RWPE2 (cell line): ENCODE results near the gene PLD5.
"Not testable (repeated sequence)": the region's sequence is repeated elsewhere in the genome, so short reads cannot be mapped to it uniquely, and the experiment has no call there.

Experiments used
- ATAC-seq: fragments of 200-7000 bp; cut with Tn5 transposase; 3 replicates; pipeline ENCODE4 v1.9.1; 2021; ENCODE audit warnings: low read depth
- DNase-seq: peaks from one replicate; pipeline ENCODE4 v3.0.0-alpha.2; 2020; ENCODE audit warnings: low spot score
- H3K27ac ChIP-seq: fragments of 450-650 bp; 2 replicates; pipeline ENCODE4 v1.5.1; 2017; ENCODE audit warnings: mild to moderate bottlenecking; ENCODE audit not compliant: poor library complexity, severe bottlenecking
- H3K27me3 ChIP-seq: fragments of 250-450 bp; sonication (Bioruptor Pico); 2 replicates; pipeline ENCODE4 v1.5.1; 2021; ENCODE audit warnings: mild to moderate bottlenecking, moderate library complexity; ENCODE audit not compliant: insufficient read depth, poor library complexity, severe bottlenecking
- H3K36me3 ChIP-seq: fragments of 250-450 bp; sonication (Bioruptor Pico); 2 replicates; pipeline ENCODE4 v1.5.1; 2020; ENCODE audit warnings: low read depth, mild to moderate bottlenecking, moderate library complexity
- H3K4me1 ChIP-seq: fragments of 250-450 bp; sonication (Bioruptor Pico); 2 replicates; pipeline ENCODE4 v1.5.1; 2021; ENCODE audit warnings: mild to moderate bottlenecking, moderate library complexity; ENCODE audit not compliant: insufficient read depth, poor library complexity, severe bottlenecking
- H3K4me3 ChIP-seq: fragments of 250-450 bp; sonication (Bioruptor Pico); 2 replicates; pipeline ENCODE4 v1.5.1; 2021; ENCODE audit warnings: mild to moderate bottlenecking, moderate library complexity; ENCODE audit not compliant: severe bottlenecking
- H3K9me3 ChIP-seq: fragments of 250-450 bp; sonication (Bioruptor Pico); 2 replicates; pipeline ENCODE4 v1.5.1; 2021; ENCODE audit warnings: mild to moderate bottlenecking, moderate library complexity; ENCODE audit not compliant: severe bottlenecking
- TF ChIP-seq, protein P1 (sequence below): fragments of 450-650 bp; IDR thresholded peaks from one replicate; pipeline ENCODE4 v1.5.1; 2017; ENCODE audit warnings: mild to moderate bottlenecking, moderate library complexity; ENCODE audit not compliant: poor library complexity, severe bottlenecking

PLD5 gene

DNA sequence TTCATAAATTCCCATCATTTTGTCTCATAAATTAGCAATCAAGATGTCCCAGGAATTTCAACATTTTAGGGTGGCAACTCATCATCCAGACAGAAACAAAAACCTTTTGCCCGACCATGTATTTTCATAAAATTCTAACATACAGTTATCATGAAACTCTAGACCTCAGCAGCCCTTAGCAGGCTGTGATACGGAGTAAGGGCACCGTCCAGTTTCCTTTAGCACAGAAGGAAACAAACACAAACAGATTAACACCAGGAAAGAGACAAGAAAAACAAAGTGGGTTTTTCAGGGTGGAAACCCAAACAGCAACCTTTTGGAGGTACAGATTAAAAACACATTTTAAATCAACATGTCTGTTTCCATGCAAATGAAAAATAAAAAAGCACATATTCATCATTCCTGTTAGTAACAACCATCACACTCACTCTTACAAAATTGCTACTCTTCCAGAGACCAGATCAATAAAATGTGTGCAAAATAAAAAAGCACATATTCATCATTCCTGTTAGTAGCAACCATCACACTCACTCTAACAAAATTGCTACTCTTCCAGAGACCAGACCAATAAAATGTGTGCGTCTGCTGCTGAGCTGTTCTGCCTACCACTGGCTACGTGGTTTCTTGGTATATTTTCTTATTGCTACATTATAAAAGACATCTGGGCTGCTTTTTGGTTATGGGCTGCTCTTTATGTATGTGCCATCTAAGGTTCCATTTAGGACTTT lies 241.6 kb downstream of the PLD5 start:
- not testable (repeated sequence) for H3K27me3 ChIP-seq, H3K4me1 ChIP-seq

DNA sequence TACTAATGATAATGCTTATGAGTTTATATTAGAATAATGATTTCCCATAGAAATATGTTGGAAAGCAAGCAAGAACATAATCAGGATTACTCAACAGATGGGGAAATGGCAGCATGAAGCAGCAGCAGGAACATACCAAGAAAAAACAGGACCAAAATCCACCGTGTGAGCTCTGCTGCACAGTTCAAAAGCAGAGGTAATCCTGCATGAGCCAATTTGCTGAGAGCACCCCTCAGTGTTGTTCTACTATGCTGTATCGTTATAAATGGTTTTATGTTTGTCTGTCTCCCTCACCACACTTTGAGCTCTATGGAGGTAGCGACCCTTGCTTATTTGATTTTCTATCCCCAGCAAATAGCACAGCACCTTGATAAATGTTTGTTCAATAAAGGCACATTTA lies 246.1 kb downstream of the PLD5 start:
- H3K27me3 ChIP-seq, ATAC-seq, H3K4me1 ChIP-seq, H3K9me3 ChIP-seq, H3K27ac ChIP-seq, DNase-seq, H3K36me3 ChIP-seq, H3K4me3 ChIP-seq: not testable (repeated sequence)

More for the DNA sequence above, 241.6 kb downstream of the PLD5 start:
- not testable (repeated sequence) for ATAC-seq, H3K36me3 ChIP-seq, H3K9me3 ChIP-seq, H3K27ac ChIP-seq, H3K4me3 ChIP-seq, DNase-seq

DNA sequence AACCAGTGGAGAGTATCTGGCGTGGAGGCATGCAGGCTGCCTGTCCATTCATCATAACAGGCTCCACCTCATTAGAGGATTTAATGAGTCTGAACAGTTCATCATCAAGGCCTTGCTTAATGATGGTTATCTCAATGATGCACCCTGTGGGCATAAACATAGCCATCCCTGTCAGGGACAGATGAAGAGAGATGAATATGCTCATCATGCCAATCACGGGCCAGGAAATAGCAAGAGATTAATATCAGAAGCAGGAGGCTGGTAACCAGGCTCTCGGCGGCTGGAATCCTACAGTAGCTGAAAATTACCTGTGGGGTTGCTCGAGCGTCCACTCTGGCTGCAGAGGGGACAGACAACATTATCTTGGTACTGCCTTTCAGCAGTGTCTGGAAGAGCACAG lies 247.7 kb downstream of the PLD5 start:
- not testable (repeated sequence) for H3K9me3 ChIP-seq, H3K27ac ChIP-seq, H3K27me3 ChIP-seq, ATAC-seq, H3K4me1 ChIP-seq, H3K4me3 ChIP-seq, DNase-seq, H3K36me3 ChIP-seq

DNA sequence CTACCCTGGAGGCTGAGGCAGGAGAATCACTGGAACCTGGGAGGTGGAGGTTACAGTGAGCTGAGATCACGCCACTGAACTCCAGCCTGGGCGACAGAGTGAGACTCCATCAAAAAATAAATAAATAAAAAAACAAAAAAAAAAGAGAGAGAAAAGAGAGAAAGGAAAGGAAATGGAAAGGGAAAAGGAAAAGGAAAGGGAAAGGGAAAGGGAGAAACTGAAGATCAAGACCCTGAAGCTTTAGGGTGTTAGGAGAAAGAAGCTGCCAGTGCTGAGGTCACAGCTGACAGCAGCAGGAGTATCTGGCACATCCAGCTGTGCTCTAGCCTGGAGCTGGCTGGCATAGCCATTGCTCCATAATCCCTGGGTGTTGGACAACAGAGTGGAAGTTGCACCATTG lies 257.5 kb downstream of the PLD5 start:
- H3K27ac ChIP-seq, H3K36me3 ChIP-seq, DNase-seq, H3K4me3 ChIP-seq, ATAC-seq, H3K27me3 ChIP-seq, H3K4me1 ChIP-seq, H3K9me3 ChIP-seq: not testable (repeated sequence)

DNA sequence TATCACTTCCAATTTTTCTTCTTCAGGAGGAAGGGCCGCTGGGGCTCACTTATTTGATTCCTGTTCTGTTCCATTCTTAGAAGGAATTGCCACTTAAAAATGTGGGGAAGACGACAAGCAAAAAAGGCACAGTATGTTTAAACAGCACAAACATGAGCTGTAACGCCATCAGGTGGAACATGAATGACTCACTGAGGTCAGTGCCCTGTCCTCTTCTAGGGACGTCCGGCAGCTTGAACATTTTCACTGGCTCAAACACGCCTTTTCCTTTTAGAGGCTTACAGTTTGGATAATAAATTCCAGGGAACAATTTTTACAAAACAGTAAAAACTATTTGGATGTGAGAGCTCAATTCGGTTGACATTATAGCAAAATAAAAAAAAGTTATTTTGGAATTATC lies 260.1 kb downstream of the PLD5 start:
- H3K27ac ChIP-seq, H3K36me3 ChIP-seq, H3K4me3 ChIP-seq, H3K27me3 ChIP-seq, ATAC-seq, DNase-seq, H3K4me1 ChIP-seq, H3K9me3 ChIP-seq: not testable (repeated sequence)

DNA sequence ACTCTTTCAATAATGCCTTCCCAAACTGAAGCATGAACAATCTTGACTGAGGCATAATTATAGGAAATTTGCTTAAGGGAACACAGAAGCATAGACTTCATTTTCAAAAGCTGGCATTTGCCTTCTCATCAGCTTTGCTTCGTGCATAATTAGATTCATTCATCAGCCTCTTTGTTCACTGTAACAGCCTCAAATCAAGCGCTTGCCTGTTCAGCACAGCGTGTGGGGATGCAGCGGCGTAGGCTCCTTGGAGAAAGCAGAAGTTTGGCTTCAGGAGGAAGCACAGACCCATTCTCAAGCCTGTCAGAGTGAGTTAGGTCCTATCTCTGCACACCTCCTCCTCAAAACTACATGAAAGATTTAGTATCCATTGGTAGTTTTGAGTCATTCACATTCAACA lies 279.2 kb downstream of the PLD5 start:
- no peak for ATAC-seq
- no peak overlapping the region for H3K4me3 ChIP-seq
- TF ChIP-seq, protein P1, sequence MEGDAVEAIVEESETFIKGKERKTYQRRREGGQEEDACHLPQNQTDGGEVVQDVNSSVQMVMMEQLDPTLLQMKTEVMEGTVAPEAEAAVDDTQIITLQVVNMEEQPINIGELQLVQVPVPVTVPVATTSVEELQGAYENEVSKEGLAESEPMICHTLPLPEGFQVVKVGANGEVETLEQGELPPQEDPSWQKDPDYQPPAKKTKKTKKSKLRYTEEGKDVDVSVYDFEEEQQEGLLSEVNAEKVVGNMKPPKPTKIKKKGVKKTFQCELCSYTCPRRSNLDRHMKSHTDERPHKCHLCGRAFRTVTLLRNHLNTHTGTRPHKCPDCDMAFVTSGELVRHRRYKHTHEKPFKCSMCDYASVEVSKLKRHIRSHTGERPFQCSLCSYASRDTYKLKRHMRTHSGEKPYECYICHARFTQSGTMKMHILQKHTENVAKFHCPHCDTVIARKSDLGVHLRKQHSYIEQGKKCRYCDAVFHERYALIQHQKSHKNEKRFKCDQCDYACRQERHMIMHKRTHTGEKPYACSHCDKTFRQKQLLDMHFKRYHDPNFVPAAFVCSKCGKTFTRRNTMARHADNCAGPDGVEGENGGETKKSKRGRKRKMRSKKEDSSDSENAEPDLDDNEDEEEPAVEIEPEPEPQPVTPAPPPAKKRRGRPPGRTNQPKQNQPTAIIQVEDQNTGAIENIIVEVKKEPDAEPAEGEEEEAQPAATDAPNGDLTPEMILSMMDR, result no peak
- H3K27me3 ChIP-seq, result no peaks in the 10 kb centered on the region
- no peaks in the 10 kb centered on the region for H3K36me3 ChIP-seq
- H3K4me1 ChIP-seq, result no peaks in the 10 kb centered on the region
- H3K9me3 ChIP-seq, result no peaks in the 10 kb centered on the region
- no peak for DNase-seq
- no peak overlapping the region for H3K27ac ChIP-seq

DNA sequence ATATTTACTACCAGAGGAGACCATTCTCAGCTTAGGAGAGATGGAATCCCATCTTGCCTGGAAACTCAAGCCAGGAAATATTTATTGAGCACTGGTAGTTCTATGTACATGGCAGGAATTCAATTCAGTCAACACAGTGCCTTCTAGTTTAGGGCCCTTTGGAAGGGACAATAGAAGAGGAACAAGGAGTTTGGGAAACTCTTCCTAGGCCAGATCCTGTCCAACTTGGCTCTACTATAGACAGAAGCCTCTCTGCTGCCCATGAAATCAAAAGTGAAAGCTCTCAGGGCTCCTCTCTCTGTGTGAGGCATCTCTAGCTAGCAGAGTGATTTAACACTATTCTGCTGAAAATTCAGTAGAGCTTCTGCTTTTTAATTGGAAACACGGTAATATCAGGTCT lies 281.0 kb downstream of the PLD5 start:
- DNase-seq (no peak), ATAC-seq (no peak)
- H3K27ac ChIP-seq, result no peak overlapping the region
- no peak overlapping the region for H3K4me3 ChIP-seq
- H3K9me3 ChIP-seq, result no peaks in the 10 kb centered on the region
- TF ChIP-seq, protein P1, result no peak
- no peaks in the 10 kb centered on the region for H3K36me3 ChIP-seq
- H3K27me3 ChIP-seq, result no peaks in the 10 kb centered on the region
- H3K4me1 ChIP-seq, result no peaks in the 10 kb centered on the region
